GM19324 (cell line): ENCODE data around the gene INO80C.

Experiments
- ATAC-seq: cut with Tn5 transposase; IDR thresholded peaks from one replicate; pipeline ENCODE4 v1.9.1; 2021; ENCODE audit warnings: mild to moderate bottlenecking, moderate library complexity; ENCODE audit not compliant: unreplicated experiment, low FRiP score

INO80C gene

DNA sequence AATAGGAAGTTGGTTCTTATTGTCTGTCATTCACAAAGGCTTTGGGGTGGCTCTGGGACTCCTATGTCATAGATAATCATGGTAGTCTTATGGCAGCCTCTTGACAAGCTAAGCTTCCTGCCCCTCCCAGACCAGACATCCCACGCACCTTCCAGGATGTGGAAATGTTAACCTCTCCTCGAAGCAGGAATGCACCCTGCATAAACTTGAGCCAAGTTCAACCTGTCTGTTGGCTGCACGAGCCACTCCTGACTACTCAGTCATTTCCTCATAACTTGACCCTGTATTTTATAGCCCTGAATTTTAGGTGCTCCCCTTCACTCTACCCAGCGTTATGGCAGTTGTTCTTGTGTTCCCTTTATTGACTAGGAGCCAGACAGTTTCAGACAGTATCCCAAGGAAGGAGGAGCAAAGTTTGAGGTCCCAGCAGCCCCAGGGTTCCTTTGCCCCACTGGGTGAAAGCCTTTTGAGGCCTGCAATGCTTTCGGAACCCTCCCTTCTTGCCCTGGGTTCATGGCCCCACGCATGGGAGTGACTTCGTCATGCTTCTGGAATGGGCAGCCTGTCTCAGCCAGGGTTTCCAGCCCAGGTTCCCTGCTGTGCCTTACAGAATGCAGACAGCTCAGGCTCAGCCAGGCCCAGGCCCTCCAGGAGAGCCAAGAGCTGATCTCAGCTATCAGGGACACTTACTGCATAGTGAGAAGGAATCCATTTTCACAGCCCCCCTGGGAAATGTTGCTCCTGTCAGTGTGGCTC is 15.6 kb upstream of the INO80C start:
- ATAC-seq, result no peak

DNA sequence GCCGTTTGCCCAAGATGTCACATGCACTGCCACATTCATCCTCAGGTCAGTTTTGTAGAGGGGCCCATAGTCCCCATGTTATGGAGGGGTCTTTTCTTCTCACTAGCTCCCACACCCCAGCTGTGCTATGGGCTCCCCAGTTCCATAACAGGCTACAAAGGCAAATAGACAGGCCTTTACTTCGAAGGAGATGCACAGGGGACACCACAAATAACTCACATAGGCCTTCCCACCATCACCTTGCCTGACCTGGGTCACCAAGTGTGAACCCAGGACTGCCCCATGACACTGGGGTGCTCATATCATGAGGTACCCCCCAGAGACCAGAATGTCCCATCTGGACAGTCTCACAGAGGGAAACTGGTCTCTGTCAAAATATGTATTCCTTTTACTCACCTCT is 15.0 kb upstream of the INO80C start:
- ATAC-seq, result no peak

DNA sequence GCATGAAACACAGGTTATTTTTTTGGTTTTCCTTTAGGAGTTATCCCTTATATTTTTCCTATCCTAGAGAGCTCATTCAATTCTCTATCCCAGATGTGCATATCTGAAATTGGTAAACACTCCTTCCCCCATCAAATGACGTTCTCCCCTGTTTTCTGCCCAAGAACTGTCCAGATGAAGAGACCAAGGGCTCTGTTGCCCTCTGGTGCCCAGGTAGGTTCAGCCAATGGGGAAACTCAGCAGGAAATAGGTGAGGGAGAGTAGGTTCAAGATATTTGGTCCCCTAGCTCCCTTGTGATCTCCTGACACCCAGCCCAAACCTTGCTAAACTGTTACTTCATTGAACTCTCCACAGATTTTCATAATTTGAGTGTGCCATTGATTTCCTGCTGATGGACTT is 14.1 kb upstream of the INO80C start:
- no peak for ATAC-seq

DNA sequence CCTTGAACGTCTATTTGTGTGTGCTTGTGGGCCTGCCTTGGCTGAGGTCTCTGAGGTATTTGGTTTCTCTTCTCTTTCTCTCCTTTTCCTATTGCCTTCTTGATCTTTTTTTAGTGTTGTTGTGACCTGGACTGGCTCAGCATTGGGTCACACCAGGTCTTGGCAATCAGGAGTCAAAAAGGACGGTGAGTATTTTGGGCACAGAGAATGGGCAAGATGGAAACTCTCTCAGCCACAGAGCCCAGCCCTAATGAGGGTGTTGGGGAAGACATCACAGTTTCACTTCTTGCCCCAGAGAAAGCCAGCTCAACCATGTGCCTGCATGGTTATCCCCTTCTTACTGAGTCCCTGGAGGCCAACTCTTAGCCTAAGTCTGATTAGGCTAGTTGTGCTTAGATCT is 13.7 kb upstream of the INO80C start:
- ATAC-seq, result peak; percentile 76

DNA sequence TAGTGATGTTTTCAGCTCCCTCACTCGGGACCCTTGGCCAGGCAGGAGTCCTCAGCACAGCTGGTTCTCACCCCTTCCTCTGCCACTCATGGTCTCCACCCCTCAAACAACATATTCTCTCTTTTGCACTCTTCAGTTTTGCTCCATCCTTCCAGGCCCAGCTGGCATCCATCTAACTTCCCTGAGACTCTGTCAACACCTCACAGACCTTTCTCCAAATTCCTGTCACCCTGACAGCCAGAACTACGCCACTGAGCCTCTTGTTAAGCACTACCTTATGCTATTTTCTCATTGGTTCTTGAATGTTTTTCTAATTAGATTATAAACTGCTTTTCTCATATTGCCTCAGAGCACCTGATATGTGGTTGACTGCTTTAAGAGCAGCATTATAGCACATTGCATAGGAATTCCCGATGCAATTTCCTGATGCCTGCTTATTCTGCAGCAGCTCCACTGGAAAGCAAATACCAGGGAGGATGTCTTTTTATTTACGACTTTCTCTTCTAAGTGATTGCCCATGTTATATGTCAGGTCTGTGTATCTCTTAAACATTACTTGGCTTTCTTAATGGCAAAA is 12.4 kb upstream of the INO80C start:
- ATAC-seq, result no peak

DNA sequence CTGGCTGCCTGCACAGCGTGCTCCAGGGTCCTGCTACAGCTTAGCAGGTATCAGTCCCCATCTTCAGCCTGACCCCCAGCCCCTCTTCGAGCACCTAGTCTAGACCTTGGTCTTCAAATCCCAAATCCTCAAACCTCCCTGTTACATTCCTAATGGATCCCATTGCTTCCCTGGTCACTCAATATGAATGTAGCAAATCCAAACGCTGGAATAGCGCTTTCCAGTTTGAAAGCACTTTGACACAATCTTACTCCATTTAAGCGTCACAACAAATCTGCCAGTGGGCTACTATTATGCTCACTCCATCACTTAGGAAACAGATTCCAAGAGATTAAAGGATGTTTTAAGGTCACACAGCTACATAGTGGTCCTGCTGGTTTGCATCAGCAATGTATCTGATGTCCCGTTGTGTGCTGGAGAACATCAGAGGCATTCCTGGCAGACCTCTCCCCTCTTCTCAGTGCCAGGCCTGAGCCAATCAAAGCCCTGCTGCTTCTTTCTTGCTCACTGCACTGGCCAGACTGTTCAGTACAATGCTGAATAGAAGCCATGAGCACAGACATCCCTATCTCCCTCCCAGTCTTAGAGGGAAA is 11.1 kb upstream of the INO80C start:
- ATAC-seq, result no peak

DNA sequence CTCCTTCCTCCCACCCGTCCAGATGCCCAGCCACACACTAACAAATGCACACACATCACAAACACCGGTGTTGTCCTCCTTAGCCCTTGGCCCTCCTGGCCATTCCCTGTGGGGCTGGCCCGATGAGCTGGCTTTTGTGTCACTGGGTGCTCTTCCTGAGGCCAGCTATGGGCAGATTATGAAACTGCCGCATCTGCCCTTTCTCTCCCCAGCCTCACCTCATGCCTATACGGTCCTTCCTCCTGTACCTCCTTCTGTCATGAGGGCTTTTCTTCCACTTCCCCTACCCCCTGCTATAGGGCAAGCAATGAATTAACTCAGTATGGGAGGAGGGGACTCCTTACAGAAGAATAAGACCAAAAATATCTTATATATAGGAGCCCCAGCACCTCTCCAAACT is 10.3 kb upstream of the INO80C start:
- ATAC-seq, result no peak

DNA sequence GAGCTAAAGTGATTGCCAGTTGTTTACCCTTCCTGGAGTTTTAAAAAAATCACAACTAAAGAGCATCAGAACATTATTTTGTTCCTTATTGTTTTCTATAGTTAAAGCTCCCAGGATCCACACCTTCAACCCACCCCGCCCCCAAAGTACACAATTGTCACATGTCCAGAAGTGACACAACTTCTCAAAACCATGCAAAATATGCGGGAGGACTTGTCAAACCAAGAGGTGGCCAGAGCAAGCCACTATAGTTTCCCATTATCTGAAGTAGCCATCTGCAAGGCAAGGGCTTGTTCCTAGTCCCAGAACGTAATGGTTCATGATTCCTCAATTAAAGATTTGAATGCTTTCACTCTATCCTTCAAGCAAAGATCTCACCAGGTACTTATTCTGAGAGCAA is 9.9 kb upstream of the INO80C start:
- ATAC-seq, result no peak

DNA sequence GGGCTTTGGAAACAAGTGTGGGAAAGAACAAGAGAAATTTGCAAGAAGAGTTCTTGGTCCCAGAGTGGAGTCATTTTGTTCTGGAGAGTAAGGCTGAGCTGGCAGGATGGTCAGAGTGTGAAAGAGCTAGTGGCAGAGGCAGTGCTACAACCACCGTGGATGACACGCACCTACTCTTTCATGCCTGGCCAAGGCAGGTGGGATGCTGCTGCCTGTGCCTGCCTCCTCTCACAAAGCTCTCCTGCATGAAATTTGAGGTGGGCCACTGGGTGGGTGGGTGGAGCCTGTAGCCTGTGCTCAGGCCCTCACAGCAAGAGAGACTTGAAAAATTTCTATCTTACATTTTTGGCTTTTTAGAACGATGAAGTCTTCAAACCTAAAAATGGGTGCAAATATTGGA is 9.4 kb upstream of the INO80C start:
- ATAC-seq, result no peak

DNA sequence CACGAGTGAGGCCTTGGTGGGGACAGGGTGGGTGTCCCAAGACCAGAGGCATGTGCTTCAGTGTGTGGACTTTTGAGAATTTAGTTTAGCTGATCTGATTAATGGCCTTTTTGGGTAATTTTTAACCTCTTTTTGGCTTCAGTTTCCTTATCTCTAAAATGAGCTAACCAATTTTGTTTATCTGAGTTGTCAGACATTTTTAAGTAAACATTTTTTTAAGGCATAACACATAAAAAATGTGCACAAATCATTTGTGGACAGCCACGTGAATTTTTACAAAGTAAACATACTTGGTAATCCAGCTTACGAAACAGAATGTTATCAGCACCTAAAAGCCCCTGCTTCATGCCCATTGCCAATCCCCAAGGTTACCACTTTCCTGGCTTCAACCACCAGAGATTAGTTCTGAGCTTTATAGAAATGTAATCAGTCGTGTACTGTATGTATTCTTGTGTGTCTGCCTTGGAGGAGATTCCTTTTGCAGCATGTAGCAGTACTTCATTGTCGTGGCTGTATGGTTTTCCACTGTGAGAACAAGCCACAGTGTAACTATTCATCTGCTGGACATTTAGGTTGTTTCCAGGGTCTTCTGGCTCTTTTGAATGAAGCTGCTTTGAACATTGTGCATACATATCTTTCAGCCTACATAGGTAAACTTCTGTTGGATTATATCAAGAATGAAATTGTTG is 8.4 kb upstream of the INO80C start:
- no peak for ATAC-seq

DNA sequence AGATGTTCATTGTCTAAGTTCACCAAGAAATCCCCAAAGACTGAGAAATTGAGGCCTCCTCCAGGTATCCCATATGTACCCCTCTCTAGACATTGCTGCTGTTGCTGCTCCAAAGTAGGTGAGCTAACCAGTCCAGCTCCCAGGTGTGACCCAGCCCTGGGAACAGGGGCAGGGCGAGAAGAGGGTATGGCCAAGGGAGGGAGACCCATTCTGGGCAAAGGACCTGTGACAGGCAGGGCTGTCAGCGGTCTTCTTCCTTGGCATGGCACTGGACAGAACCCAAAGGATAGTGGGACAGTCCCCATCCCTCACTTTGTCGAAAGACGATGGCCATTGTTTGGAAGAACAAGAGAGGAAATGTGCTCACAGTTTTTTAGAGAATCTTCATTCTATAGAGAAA is 7.2 kb upstream of the INO80C start:
- no peak for ATAC-seq

DNA sequence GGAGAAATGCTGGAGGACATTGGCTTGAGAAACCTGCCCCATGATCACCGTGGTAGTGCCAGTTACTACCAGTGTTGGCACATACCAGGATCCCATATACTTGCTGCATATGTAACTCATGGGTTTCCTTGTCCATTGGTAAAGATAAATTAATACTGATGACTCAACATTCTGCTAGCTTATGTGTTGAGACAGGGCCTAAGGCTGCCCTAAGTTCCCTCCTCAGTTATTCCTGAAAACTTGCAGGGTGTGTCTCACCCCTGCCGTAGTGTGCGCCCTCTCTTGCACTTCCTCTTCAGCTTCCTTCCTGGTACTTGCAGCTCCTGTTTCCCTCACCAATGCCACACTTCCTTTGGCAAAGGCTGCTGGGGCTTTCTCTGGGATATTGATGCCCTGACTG is 4.3 kb upstream of the INO80C start:
- no peak for ATAC-seq

DNA sequence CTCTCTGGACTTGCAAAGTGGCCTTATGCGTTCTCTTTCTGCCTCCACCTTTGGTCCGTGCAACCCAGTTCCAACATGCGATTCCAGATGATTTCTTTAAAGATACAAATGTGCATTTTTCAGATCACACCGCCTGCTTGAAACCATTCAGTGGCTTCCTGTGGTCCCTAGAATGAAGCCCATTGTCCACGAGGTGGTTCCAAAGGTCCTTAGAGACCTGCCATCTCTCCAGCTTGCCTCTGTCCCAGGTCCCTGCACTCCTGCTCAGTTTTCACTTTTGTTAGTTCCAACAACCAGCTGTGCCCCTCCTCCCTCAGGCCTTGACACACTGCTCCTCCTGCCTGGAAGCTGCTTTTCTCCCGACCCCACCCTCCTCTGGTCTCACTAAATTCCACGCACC is 3.6 kb upstream of the INO80C start:
- ATAC-seq, result no peak

DNA sequence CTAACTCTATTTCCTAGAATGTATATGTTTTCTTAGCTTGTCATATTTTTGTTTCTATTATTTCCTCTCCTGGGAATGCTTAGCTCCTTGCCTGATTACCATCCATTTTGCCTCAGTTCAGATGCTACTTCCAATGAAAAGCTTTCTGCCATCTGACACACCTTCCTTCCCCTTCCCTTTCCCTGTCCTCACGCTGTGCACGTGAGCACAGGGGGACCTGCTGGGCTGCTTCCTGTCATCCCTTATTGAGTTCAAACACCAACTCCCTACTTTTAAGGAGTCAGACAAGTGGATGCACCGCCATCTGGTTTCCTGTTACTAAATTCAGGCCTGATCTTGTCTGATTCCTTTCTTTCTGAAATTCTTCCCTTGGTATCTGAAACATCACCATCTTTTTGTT is 2.4 kb upstream of the INO80C start:
- ATAC-seq, result no peak

DNA sequence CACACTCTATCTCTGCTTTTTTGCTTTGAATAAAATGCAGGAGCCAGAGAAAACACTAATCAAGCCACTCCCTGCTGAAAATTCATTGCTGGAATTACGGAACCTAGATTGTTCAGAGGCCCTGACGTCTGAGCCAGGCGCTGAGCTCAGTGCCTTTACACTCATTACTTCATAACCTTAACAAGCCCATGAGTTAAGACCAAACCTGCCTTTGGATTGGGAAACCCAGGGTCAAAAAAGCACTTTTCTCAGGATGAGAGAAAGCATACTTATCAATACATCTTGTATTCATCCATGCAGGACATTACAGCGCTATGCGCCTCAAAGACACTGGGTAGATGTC is 762 bp downstream of the INO80C start:
- peak; percentile 21 for ATAC-seq

DNA sequence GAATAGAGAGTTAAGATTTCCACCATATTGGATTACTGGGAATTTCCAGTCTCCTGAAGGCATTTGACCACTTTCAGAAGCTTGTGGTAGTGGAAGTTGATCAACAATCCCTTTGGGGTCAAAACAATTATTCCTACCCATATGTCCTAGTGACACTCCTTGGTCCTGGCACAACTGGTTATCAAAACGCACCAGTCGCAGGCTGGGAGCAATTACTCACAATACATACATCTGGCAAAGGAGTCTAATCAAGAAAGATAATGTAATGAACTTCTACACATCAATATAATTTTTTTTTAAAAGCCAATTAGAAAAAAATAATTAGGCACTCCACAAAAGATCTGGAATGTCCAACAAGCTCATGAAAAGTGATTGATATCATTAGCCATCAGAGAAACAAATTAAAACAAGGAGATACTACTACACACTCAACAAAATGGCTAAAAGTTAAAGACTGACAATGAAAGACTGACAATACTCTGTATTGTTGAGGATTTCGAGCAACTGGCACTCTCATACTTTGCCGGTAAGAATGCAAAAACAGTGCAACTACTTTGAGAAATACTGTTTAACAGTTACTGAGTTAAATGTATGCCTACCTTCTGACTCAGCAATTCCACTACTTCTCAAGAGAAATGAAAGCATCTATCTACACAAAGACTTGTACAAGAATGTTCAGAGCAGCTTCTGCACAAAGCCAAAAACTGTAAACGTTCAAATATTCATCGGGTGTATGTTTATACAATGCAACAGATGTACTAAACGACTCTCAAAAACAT is 2.0 kb downstream of the INO80C start:
- no peak for ATAC-seq

DNA sequence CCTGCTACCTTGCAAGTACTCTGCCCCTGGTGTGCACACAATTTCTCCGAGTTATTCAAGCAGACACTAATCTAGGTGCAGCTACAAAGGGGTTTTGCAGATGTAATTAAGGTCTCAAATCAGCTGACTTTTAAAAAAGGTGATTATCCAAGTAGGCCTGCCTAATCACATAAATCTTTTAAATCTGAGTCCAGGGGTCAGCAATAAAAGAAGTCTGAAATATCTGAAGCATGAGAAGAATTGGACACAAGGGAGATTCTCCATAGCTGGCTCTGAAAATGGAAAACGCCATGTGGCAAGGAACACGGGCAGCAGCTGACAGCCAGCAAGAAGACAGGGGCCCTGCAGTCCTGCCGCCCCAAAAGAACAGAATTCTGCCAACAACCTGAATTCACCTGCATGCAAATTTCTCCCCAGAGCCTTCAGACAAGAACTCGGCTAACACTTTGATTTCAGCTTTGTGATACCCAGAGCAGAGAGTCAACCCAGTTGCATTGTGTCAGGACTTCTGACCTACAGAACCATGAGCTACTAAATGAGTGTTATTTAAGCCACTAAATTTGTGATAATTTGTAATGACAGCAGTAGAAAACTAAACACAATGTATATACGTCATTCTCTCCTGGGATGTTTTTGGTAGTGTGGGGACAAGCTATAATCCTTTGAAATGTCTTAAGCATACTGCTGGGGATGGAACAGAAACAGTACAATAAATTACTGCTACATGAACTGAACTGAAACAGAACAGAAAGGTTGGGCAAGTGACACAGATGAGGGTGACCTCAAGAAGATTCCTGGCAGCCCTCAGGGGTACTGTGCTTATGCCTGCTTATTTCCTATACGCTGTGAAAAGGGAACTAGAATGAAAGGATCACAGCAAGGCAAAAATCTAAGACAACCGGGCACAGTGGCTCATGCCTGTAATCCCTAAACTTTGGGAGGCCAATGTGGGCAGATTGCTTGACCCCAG is 3.2 kb downstream of the INO80C start:
- ATAC-seq, result no peak

DNA sequence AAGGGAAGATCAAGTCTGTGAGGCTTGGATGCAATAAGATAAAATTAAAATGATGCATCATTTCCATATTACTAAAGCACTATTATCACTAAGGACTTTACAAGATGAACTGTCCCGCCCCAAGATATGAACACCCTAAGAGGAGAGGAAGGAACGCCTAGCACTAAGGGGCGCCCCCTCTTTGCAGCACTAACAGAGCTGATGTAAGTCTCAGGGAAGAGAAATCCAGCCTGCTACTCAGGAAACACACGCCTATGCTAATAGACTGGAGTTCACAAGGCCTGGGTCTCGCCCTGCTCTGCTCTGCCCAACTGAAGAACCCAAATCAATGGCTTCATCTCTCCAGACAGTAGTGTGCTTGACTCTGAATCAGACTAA is 6.1 kb downstream of the INO80C start:
- ATAC-seq, result no peak

DNA sequence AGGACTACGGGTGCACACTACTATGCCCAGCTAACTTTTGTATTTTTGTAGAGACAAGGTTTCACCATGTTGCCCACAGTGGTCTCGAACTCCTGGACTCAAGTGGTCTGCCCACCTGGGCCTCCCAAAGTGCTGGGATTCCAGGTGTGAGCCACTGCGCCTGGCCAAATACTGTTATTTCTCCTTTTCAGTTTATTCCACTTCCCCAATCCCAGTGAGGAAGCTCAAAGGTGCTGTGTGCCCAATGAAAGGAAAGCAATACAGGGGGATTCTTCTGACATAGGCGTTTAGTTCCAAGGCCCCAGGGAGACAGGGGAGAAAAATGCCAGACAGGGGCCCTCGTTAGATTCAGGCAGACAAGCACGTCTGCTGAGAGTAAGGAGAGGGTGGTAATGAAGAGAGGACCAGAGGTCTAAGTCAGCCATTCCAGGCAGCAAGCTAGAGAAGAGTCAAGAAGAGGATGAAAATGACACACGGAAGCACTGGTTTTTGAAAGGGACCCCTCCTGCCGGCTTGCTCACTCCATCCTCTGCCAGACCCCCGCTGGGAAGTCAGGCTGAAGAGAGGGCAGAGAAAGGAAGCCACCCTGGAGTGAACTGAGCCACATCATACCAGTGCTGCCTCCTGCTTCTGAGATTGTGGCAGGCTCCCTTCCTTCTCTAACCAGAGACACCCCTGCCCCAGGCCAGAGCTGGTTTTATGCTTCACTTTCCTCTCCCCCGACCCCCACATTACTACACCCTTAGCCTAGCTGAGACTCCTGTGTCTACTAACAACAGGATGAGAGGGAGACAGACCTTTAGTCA is 6.7 kb downstream of the INO80C start:
- ATAC-seq, result no peak
